ENCODE data around the gene GRIK2.

The GRIK2 gene

GRCh38 chr6:101650402-101651100, 257.0 kb downstream of the GRIK2 start:
- DNase-seq = no peak

GRCh38 chr6:101652079-101652478, 258.6 kb downstream of the GRIK2 start:
- no peak for DNase-seq

GRCh38 chr6:101655109-101655508, 261.6 kb downstream of the GRIK2 start:
- DNase-seq = no peak

- no peak for DNase-seq
Measured at GRCh38 chr6:101662111-101662897, 268.8 kb downstream of the GRIK2 start.

GRCh38 chr6:101663100-101663499, 269.6 kb downstream of the GRIK2 start:
- DNase-seq = peak; percentile 83

GRCh38 chr6:101666256-101666655, 272.7 kb downstream of the GRIK2 start:
- DNase-seq = peak; percentile 11

- peak; percentile 27 for DNase-seq
Measured at GRCh38 chr6:101668496-101669030, 275.1 kb downstream of the GRIK2 start.

GRCh38 chr6:101676187-101676586, 282.7 kb downstream of the GRIK2 start:
- no peak for DNase-seq

- DNase-seq = no peak
Measured at GRCh38 chr6:101682937-101683336, 289.4 kb downstream of the GRIK2 start.

- DNase-seq = no peak
Measured at GRCh38 chr6:101683884-101684283, 290.4 kb downstream of the GRIK2 start.

- no peak for DNase-seq
Measured at GRCh38 chr6:101686653-101687052, 293.1 kb downstream of the GRIK2 start.

GRCh38 chr6:101689156-101689555, 295.6 kb downstream of the GRIK2 start:
- no peak for DNase-seq

- no peak for DNase-seq
Measured at GRCh38 chr6:101689695-101690094, 296.2 kb downstream of the GRIK2 start.

GRCh38 chr6:101700655-101701054, 307.1 kb downstream of the GRIK2 start:
- no peak for DNase-seq

- no peak for DNase-seq
Measured at GRCh38 chr6:101703311-101703710, 309.8 kb downstream of the GRIK2 start.

- DNase-seq = no peak
Measured at GRCh38 chr6:101705866-101706265, 312.4 kb downstream of the GRIK2 start.

- DNase-seq = no peak
Measured at GRCh38 chr6:101706576-101706975, 313.1 kb downstream of the GRIK2 start.

GRCh38 chr6:101711518-101711917, 318.0 kb downstream of the GRIK2 start:
- DNase-seq = no peak

- no peak for DNase-seq
Measured at GRCh38 chr6:101716387-101716786, 322.9 kb downstream of the GRIK2 start.

GRCh38 chr6:101716810-101717209, 323.3 kb downstream of the GRIK2 start:
- no peak for DNase-seq

GRCh38 chr6:101719521-101719920, 326.0 kb downstream of the GRIK2 start:
- no peak for DNase-seq

GRCh38 chr6:101722471-101722870, 329.0 kb downstream of the GRIK2 start:
- no peak for DNase-seq

GRCh38 chr6:101722991-101723579, 329.6 kb downstream of the GRIK2 start:
- DNase-seq = no peak

GRCh38 chr6:101728388-101728787, 334.9 kb downstream of the GRIK2 start:
- DNase-seq = no peak
